Pulmonary artery endothelial cell (primary cell): ENCODE results near the gene IGF2BP2. TPM values are rescaled to one million over a fixed set of nuclear protein-coding genes. Genes with fewer than 3 reads are reported as not detected.

Experiments used
- DNase-seq: peaks from one replicate; pipeline ENCODE4 v3.0.0-alpha.2; 2011; ENCODE audit warnings: low read depth, low spot score
- total RNA-seq: library from RNA; depleted of rRNA; stranded (reverse); fragments of >200 nt; gene quantifications from 2 replicates; pipeline ENCODE4 v1.2.3, GENCODE V29; 2014

The IGF2BP2 gene
- total RNA-seq, 1 donor from 2014 or later, result 62.0 TPM

GRCh38 chr3:185767002-185767688 is 57.7 kb downstream of the IGF2BP2 start:
- DNase-seq, result no peak

GRCh38 chr3:185766329-185767001 is 58.4 kb downstream of the IGF2BP2 start:
- no peak for DNase-seq

DNA sequence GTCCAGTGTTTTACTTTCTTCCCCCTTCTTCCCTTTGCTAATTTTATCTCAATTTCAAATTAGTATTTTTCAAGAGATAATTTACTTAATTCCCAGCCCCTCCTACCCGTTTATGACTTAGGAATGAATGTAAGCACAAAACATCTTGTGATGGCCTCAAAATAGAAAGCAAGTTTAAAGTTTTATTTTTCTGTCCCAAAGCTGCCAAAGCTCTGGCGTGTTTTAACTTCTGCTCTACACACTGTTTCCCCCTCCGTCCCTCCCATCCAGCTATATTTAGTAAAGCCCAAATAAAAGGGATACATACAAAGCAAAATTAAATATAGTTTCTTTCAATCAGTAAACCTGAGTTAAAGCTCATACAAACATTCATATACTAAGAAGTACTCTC is 59.9 kb downstream of the IGF2BP2 start:
- DNase-seq, result no peak

- DNase-seq, result no peak
These were observed 60.5 kb downstream of the IGF2BP2 start for GRCh38 chr3:185764163-185764979.

GRCh38 chr3:185763347-185764005 is 61.4 kb downstream of the IGF2BP2 start:
- DNase-seq, result no peak

- DNase-seq, result no peak
These were observed 64.3 kb downstream of the IGF2BP2 start for GRCh38 chr3:185760550-185760949.

DNA sequence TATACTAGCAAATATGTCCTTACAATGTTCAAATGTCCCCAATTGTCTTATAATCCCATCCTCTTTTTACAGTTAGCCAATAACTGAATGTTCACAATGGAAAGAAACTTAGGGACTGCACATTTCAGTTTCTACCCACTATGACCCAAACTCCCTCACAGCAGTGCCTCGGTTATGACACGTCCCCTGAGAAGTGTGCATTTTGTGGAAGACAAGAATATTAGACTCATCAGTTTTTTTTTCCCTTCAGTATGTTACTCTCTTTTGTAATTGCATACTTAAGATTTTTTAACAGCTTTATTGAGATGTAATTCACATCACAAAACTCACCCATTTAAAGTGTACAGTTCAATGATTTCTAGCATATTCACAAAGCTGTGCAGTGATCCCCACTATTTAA is 64.8 kb downstream of the IGF2BP2 start:
- no peak for DNase-seq

GRCh38 chr3:185759512-185759911 is 65.3 kb downstream of the IGF2BP2 start:
- DNase-seq, result no peak

DNA sequence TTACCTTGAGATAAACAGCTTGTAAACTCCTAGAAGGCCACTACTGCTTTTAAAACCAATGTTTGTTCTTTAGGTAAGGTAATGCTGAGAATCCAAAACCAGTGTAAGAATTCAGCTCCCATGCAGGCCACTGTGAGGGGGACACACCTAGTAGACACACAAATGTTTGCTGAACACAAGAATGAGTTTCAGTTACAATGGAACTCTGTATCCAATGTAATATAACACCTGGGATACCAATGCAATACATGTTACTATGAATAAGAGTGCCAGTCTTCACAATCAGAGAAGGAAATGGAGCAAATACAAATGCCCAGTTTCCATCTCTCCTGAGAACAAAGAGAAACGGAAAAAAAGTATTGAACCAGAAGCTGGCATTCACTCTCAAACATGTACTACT is 65.9 kb downstream of the IGF2BP2 start:
- DNase-seq, result no peak

- DNase-seq, result no peak
These were observed 67.7 kb downstream of the IGF2BP2 start for GRCh38 chr3:185757176-185757575.

- no peak for DNase-seq
These were observed 68.4 kb downstream of the IGF2BP2 start for GRCh38 chr3:185756477-185756876.

DNA sequence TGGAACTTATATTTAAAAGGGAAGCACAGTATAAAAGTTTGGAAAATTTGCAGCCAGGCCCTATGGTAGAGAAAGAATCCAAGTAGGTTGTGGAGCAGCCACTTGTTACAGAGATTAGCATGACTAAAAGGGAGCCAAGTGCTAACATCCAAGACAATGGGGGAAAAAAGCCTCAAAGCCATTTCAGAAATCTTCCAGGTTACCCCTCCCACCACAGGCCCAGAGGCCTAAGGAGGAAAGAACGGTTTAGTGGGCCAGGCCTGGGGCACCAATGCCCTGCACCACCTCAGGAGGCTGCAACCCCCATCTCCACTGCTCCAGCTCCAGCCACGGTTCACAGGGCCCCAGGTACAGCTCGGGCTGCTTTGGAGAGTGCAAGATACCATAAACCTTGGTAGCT is 69.9 kb downstream of the IGF2BP2 start:
- no peak for DNase-seq

DNA sequence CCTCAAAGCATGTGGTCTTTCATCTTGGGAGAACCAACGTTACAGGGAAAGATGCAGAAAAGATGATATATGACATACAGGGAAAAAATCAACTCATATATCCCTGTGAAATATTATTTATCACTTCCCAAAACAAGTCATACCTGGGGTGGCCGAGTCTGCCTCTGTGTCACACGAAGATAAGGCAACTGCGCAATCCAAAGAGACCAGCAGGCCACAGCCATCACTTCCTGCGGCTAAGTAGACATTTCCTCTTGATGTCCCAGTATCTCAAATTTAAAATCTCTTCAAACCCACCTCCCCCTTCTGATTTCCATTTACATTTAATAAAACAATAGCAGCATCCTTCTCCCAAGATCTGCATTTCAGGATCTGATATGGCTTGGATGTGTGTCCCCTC is 71.5 kb downstream of the IGF2BP2 start:
- DNase-seq, result no peak

DNA sequence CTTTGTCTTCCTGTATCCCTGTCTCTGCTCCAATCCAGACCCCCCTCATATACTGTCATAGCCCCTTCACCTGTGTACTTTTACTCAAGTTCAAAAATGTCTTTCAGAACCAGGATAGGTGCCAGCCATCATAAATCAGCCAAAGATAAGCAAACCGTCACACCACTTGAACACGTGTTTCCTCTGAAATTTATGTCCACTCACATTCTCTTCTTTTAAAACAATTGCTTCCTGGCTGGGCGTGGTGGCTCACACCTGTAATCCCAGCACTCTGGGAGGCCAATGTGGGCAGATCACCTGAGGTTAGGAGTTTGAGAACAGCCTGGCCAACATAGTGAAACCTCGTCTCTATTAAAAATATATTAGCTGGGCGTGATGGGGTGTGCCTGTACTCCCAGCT is 74.1 kb downstream of the IGF2BP2 start:
- DNase-seq, result no peak

DNA sequence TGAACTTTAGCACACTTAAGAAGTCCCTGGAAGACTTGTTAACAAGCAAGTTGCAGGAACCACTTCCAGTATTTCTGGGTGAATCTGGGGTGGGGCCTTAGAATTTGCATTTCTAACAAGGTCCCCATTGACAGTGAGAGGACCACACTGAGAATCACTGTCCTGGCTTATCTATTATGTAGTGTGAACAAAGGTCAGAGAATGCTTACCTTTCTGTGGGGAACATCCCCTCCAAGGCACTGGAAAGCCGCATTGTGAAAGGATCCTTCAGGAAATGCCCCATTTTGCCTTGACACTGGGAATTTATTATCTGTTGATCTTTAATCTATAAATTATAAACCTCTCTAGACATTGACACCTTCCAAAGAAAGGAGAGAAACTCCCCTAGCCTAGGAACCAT is 74.8 kb downstream of the IGF2BP2 start:
- DNase-seq, result no peak

- no peak for DNase-seq
These were observed 78.4 kb downstream of the IGF2BP2 start for GRCh38 chr3:185746470-185746869.

DNA sequence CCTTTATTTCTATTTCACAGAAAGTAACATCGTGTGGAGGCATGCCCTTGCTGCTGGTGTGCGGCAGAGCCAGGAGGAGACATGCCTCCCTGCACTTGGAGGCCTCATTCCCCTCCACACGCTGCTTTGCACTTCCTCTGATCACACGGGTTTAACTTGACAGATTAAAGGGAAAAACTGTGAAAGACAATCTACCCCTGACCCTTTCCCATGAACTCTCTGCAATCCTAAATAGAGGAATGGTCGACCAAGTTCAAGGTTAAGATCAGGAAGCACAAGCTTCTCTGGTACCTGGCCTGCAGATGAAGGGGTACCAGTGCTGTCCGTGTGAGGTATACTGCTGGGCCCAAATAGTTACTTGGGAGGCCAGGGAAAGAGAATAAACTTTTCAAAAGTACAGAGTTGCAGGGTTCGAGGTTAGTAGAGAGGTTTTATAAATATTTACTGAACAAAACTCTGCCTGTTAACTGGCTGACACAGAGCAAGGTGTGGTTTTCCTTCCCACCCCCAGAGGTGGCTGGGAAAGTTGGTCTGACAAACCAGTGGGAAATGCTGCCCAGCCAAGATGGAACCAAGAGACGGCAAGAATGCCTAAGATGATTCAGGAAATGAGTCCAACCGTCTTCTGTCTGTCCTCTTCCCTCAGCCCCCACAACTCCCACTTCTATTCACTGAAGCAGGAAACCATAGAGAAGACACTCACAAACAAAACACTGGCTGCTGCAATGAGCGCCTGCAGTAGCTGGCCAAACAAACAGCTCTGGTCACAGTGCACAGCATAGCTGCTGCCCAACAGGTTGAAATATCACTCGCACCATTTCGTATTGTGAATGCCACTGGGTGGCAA is 79.6 kb downstream of the IGF2BP2 start:
- DNase-seq, result peak; percentile 70

DNA sequence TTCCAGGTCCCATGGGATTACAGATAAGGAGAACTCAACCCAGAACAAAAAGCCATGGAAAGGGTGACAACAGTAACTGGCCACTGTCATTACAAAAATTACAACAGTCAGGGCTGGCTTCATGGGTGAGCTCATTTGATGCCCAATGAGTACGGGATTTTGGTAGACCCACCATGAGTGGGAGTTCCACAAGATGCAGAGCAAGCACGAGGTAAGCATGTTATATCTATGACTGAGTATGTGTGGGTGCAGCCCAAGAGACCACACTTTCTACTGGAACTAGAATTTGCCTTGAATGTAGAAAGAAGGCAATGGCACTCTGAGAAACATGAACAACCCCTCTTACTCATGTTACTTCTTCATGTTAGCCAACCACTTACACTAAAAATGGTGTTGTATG is 83.3 kb downstream of the IGF2BP2 start:
- DNase-seq, result no peak

- DNase-seq, result no peak
These were observed 84.7 kb downstream of the IGF2BP2 start for GRCh38 chr3:185740133-185740532.

DNA sequence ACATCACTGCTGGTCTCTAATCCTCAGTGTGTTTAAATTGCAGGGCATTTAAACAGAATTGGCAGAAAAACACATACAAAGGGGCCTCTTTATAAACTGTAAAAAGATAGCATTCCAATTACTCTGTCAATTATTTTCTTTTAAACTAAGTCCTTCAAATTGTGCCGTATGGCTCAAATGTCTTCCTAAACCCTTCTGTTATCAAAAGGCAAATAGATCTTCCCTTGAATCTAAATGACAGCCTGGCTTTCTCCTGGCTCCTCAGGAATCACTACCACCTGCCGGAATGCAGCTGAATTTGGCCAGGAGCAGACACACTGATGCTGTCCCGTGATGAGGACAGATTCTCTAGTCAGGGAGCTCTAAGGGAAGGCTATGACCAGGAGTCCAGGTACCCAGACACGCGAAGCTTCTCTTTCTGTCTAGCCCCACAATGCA is 85.6 kb downstream of the IGF2BP2 start:
- DNase-seq, result no peak
